Superior temporal gyrus (tissue), 1 donor: ENCODE measurements around the gene AGO3.
"Not testable (repeated sequence)": the region's sequence is repeated elsewhere in the genome, so short reads cannot be mapped to it uniquely, and the experiment has no call there.

ENCODE experiments used
- DNase-seq: peaks from one replicate; pipeline ENCODE4 v3.0.0-alpha.2; 2016; ENCODE audit errors: extremely low spot score

AGO3 gene

GRCh38 chr1:35930593-35931445 is at the start of gene AGO3:
AGO3 (plus strand) TSS chr1:35931105; CDS start chr1:35931427, 322 bp downstream.
- peak; percentile 79 for DNase-seq

GRCh38 chr1:35881850-35882273 is 49.0 kb upstream of the AGO3 start:
- no peak for DNase-seq

DNA sequence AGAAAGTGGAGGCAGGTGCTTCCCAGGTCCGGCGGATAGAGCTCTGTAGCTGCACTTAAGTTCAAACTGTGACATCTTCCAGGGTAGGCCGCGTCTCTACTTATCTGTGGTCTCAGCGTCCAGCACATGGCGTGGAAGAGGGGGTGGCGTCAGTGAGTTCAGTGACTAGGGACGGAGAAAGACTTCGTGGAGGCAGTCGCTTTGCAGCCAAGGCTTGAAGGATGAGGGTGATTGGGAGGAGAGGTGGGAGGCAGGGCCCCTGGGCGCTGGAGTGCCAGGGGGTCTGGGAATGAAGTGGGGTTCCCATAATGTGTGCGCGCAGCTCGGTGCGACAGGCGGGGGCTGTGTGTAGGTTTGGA is 48.3 kb upstream of the AGO3 start:
- DNase-seq: no peak

DNA sequence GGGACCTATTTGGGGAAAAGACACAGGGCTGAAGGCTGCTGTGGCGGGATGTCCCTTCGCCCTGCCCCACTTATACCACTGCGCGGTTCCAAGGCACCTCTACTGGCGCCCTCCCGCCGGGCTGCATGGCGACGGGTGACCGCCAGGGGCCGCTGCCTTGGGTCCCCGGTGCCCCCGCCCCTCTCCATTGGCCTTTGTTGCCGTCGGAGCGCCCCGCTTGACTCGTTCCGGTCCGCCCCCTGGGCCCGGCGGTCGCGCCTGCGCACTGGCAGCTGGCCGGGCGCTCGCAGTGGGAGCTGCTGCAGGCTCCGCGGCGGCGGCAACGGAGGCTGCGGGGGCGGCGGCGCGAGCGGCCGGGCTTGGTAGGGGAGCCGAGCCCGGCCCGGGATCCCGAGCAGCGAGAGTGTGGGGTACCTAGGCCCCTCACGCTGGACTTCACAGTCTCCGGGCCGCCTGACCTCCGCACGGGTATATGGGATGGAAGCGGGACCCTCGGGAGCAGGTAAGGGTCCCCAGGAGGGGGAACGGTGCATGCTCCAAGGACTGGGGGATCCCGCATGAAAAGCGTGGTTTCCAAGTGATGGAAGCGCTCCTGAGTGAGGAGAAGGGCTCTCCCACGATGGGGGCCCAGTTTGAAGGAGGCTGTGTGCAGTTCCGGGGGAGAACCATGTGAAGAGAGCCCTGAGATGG is 47.8 kb upstream of the AGO3 start, which contains the start of gene AGO1:
Gene AGO1 (plus strand): TSS at position 265 of the 690 bp plus-strand sequence. CDS start 213 bp downstream, at position 478.
- peak; percentile 89 for DNase-seq

GRCh38 chr1:35883635-35884101 is 47.2 kb upstream of the AGO3 start:
- DNase-seq: no peak

GRCh38 chr1:35884934-35885333 is 46.0 kb upstream of the AGO3 start:
- DNase-seq: no peak

DNA sequence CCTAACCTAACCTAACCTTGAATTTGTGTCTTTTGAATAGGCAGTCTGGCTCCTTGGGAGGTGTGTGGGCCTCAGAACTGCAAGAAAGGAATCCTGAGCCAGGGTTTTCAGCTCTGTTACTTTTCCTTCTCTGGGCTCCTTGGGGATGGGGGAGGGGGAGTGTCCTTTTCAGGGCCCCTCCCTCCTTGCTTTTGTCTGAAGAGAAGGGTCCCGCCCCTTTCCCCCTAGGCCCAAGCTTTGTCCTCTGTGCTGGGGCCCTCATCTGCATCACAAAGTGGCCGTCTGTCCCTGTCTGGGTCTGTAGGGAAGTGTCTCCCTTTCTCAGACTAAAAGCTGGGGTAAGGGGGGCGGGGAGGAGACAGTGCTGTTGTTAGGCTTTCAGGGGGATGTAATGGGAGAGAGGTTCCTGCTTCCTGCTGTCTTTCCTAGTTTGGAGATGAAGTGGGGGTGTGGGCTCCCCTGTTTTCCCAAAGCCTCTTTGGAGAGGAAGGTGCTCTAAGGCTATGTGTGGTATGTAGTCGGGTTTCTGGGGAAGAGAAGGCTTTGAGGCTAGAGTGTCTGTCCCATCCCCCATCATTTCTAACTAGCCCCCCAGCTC is 44.8 kb upstream of the AGO3 start:
- DNase-seq: no peak

GRCh38 chr1:35886577-35887431 is 44.1 kb upstream of the AGO3 start:
- no peak for DNase-seq

DNA sequence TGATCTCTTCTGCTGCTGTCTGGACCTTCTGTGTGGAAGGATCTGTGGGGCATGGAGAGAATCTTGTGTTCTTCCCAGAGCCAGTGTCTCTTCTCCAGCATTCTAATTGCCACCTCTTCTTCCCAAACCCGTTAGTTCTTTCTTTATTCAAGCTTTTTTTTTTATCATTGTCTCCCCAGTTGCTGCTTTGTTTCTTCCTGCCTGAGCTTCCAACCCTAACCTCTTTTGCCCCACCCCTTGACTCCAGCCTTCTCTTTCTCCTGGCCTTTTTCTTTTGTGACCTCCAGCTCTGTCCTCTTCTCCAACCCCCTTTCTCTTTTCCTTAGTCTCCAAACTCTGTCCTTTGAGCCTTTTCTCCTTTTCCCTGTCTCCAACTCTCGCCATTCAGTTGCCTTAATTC is 43.4 kb upstream of the AGO3 start:
- DNase-seq: no peak

DNA sequence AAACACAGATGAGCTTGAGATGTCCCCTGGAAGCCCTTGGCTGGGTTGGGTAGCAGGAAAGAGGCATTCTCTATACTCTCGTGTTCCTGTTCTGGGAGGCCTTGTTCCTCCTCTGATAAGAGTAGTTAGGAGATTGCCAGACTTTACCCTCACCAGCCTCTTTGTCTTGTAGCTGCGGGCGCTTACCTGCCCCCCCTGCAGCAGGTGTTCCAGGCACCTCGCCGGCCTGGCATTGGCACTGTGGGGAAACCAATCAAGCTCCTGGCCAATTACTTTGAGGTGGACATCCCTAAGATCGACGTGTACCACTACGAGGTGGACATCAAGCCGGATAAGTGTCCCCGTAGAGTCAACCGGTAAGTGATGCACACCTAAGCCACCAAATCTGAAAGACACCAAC is 42.6 kb upstream of the AGO3 start:
- no peak for DNase-seq

- DNase-seq: not testable (repeated sequence)
These were observed 41.9 kb upstream of the AGO3 start for GRCh38 chr1:35888981-35889380.

DNA sequence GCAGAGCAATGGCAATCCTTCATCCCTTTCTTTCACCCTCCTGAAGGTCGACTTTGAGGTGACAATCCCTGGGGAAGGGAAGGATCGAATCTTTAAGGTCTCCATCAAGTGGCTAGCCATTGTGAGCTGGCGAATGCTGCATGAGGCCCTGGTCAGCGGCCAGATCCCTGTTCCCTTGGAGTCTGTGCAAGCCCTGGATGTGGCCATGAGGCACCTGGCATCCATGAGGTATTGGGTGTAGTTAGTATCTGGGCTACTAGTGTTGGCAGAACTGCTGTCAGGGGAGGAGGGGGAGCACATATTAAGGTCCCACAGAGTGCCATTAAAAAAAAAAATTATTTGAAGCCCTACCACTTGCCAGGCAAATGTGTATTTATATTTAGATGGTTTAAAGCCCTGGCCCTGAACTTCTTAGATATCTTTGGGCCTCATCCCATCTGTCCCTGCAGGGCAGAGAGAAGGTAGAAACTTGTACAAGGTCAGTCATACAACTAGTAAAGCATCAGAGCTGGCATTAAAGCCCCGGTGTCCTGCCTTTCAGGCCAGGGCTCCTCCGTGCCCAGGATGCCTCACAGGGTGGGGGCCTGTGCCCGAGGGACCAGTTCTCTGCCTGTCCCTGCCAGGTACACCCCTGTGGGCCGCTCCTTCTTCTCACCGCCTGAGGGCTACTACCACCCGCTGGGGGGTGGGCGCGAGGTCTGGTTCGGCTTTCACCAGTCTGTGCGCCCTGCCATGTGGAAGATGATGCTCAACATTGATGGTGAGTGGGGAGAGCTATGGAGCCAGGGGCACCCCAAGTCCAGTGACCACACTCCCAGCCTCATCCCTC is 37.6 kb upstream of the AGO3 start:
- no peak for DNase-seq

DNA sequence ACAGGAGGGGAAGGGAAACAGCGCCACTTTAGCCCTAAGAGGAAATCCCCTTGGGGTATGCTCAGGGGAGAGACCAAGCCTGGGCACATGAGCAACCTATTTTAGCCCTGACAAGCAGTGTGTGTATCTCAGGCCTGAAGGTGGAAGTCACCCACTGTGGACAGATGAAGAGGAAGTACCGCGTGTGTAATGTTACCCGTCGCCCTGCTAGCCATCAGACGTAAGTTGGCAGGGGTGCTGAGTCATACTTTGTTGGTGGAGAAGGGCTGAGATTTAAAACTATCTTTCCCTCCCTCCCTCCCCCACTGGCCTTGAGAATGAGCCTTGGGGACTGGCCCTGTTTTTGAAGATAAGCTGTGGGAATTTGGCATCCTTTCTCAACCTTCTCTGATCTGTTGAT is 36.7 kb upstream of the AGO3 start:
- no peak for DNase-seq

DNA sequence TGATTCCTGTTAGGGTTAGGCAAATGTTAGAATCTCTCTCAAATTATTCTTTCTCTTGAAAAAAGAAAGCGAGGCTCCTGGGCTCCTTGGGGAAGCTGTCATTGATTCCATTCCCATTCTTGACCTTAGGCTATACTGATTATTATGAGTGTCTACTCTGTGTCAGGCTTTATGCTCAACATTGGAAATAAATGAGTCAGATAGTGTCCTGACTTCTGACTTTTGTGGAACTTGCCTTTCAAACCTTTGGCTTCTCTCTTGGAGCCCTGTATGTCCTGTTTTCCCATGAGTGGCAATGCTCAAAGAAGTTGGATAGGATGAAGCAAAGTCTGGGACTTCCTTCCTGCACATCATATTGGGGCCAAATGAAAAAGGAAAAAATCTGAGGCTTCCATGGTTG is 36.2 kb upstream of the AGO3 start:
- no peak for DNase-seq

- DNase-seq: no peak
These were observed 31.0 kb upstream of the AGO3 start for GRCh38 chr1:35899941-35900340.

DNA sequence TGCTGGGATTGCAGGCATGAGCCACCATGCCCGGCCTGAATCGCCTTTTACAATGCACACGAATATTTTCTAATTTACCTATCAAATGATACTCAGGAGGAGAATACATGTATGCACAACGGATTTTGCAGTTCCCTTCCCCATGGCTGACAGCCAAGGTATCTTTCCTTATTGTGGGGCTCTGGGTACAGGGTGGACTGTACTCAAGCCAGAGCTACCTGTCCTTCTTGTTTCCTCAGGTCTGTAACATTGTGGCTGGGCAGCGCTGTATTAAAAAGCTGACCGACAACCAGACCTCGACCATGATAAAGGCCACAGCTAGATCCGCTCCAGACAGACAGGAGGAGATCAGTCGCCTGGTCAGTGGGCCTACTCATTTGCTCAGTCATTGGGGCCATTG is 29.7 kb upstream of the AGO3 start:
- no peak for DNase-seq

DNA sequence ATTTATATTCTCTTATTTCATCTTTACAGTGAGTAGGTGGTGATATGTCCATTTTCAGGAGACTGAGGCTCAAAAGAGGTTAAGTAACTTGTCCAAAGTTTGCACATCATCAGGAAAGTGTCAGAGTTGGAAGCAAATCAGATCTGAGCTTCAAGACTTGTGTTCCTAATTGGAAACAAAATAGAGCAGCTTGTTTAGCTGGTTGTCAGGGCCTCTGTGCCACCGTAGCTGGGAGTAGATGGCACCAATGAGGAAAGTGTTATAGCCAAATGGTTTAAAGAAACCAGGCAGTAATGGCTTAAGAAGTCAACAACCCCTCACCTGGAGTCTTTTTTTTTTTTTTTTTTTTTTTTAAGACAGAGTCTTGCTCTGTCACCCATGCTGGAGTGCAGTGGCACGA is 28.2 kb upstream of the AGO3 start:
- no peak for DNase-seq

- DNase-seq: no peak
These were observed 16.2 kb upstream of the AGO3 start for GRCh38 chr1:35914717-35915116.

- DNase-seq: no peak
These were observed 15.2 kb upstream of the AGO3 start for GRCh38 chr1:35915693-35916092.

DNA sequence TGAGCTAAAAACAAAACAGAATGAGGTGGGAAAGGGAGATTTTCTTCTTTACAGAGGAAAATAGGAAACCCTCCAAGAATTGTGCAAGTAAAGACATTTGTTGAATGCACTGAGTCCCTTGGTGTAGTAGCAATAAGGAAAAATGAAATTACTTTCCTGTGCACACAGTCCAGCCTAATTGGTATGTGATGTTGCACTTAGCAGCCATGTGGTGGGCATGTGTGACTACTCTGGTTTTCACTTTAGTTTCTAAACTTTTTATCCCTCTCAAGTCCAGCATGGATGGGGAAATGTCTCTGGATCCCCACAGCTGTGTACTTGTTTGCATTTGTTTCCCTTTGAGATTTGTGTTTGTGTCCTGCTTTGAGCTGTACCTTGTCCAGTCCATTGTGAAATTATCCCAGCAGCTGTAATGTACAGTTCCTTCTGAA is 7.1 kb upstream of the AGO3 start:
- no peak for DNase-seq

DNA sequence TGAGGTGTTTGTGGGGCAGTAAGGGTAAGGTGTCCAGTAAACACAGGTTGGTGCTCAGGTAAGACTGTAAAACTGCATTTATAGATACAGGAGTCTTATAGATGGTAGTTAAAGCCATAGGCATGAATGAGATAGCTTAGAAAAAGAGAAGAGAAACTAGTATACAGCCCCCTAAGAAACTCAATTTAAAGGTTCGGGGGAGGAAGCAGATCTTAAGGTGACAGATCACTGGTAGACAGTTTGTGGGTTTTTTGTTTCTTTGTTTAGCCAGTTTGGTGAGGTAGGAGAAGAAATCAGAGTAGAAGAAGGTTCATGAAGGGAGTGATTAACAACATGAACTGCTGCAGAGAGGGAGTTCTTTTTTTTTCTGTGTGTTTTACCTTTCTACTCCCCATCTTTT is 6.1 kb upstream of the AGO3 start:
- DNase-seq: no peak
